HepG2 (cell line): ENCODE measurements around the gene CCDC170. TPM values are rescaled to one million over a fixed set of nuclear protein-coding genes. Genes with fewer than 3 reads are reported as not detected.

Source experiments
- CBFB ChIP-seq: sonication (generic); formaldehyde crosslinking; IDR thresholded peaks from 2 replicates; pipeline ENCODE4 v1.4.0; 2020; ENCODE audit warnings: missing genetic modification reagents
- IRF1 ChIP-seq: sonication (generic); formaldehyde crosslinking; IDR thresholded peaks from 2 replicates; pipeline ENCODE4 v1.4.0; 2020; ENCODE audit warnings: low read depth, mild to moderate bottlenecking, missing genetic modification reagents
- JDP2 ChIP-seq: sonication (generic); formaldehyde crosslinking; IDR thresholded peaks from 2 replicates; pipeline ENCODE4 v1.8.1; 2022; ENCODE audit warnings: missing genetic modification reagents, borderline replicate concordance
- KAT8 ChIP-seq: IDR thresholded peaks from 2 replicates; pipeline ENCODE4 v1.6.1; 2016; ENCODE audit warnings: missing genetic modification reagents, missing compliant biosample characterization
- PAWR ChIP-seq: sonication (generic); formaldehyde crosslinking; IDR thresholded peaks from 2 replicates; pipeline ENCODE4 v1.4.0; 2020; ENCODE audit warnings: missing genetic modification reagents, mild to moderate bottlenecking, borderline replicate concordance
- POLR2AphosphoS5 ChIP-seq: IDR thresholded peaks from 2 replicates; pipeline ENCODE4 v1.6.1; 2012; ENCODE audit warnings: low read depth, low read length
- RARG ChIP-seq: sonication (generic); formaldehyde crosslinking; IDR thresholded peaks from 2 replicates; pipeline ENCODE4 v1.4.0; 2020; ENCODE audit warnings: low read depth, mild to moderate bottlenecking, missing genetic modification reagents
- RCOR2 ChIP-seq: IDR thresholded peaks from 2 replicates; pipeline ENCODE4 v1.6.1; 2016; ENCODE audit warnings: missing biosample characterization, missing genetic modification reagents
- REL ChIP-seq: sonication (generic); formaldehyde crosslinking; conservative IDR thresholded peaks from 2 replicates; pipeline ENCODE4 v1.8.0; 2022; ENCODE audit warnings: mild to moderate bottlenecking, missing genetic modification reagents, moderate library complexity
- SNAPC4 ChIP-seq: sonication (generic); formaldehyde crosslinking; IDR thresholded peaks from 2 replicates; pipeline ENCODE4 v1.4.0; 2020; ENCODE audit warnings: mild to moderate bottlenecking, missing genetic modification reagents
- STAT6 ChIP-seq: sonication (generic); formaldehyde crosslinking; IDR thresholded peaks from 2 replicates; pipeline ENCODE4 v1.4.0; 2020; ENCODE audit warnings: missing genetic modification reagents, mild to moderate bottlenecking, borderline replicate concordance
- TBL1XR1 ChIP-seq: fragments of 150-350 bp; IDR thresholded peaks from 2 replicates; pipeline ENCODE4 v1.6.1; 2014; ENCODE audit warnings: borderline replicate concordance, low read length; ENCODE audit not compliant: partially characterized antibody
- ZBTB4 ChIP-seq: sonication (generic); formaldehyde crosslinking; IDR thresholded peaks from 2 replicates; pipeline ENCODE4 v1.4.0; 2020; ENCODE audit warnings: missing genetic modification reagents, mild to moderate bottlenecking, borderline replicate concordance
- ZNF12 ChIP-seq: sonication (generic); formaldehyde crosslinking; IDR thresholded peaks from 2 replicates; pipeline ENCODE4 v1.5.0; 2020; ENCODE audit warnings: missing genetic modification reagents
- ZNF256 ChIP-seq: sonication (generic); formaldehyde crosslinking; conservative IDR thresholded peaks from 2 replicates; pipeline ENCODE4 v1.4.0; 2020; ENCODE audit warnings: missing genetic modification reagents
- ZNF720 ChIP-seq: sonication (generic); formaldehyde crosslinking; IDR thresholded peaks from 2 replicates; pipeline ENCODE4 v1.4.0; 2020; ENCODE audit warnings: missing genetic modification reagents
- ZNF768 ChIP-seq: sonication (generic); formaldehyde crosslinking; IDR thresholded peaks from 2 replicates; pipeline ENCODE4 v1.4.0; 2020; ENCODE audit warnings: missing genetic modification reagents
- polyA plus RNA-seq, 8 experiments: library from polyadenylated mRNA; depleted of rRNA in 3 of 8; stranded (reverse) in 7 of 8; unstranded in 1 of 8; fragments of >200 nt; fragmentation: Illumina TruSeq in 4 of 8; extraction: Trizol in 4 of 8; gene quantifications; 2 replicates each; pipeline versions ENCODE4 v1.2.1 to v1.2.3, GENCODE V29; 2011 to 2016; ENCODE audit warnings: low read depth in 4 of 8, missing spikeins in 1 of 8, mixed read lengths in 1 of 8; ENCODE audit not compliant: insufficient read depth in 1 of 8
- total RNA-seq, 5 experiments: library from RNA; depleted of rRNA; stranded (reverse); fragments of >200 nt; fragmentation: Illumina TruSeq; extraction: Trizol; gene quantifications; 2 replicates each; pipeline ENCODE4 v1.2.3, GENCODE V29; 2016; ENCODE audit warnings: low read depth in 1 of 5

Gene CCDC170
- total and polyA plus RNA-seq, 2 of the 13 experiments (the other 11 are each of a cell fraction or from before 2014, with no cell fraction given), result 0.90 to 5.1 TPM

GRCh38 chr6:151493161-151493803 is 535 bp upstream of the CCDC170 start (continued):
- no peak for TF ChIP-seq STAT6 (CRISPR knock-in tag)
- no peak for TF ChIP-seq ZNF768 (CRISPR knock-in tag)
- no peak for TF ChIP-seq RCOR2 (CRISPR knock-in tag)
- TF ChIP-seq TBL1XR1, result no peak
- no peak for TF ChIP-seq PAWR (CRISPR knock-in tag)
- TF ChIP-seq ZNF256 (CRISPR knock-in tag), result no peak
- TF ChIP-seq JDP2 (CRISPR knock-in tag), result no peak; the same call in 1 of the 2 replicates
- TF ChIP-seq CBFB (CRISPR knock-in tag), result no peak
- no peak; the same call in 1 of the 2 replicates for TF ChIP-seq ZNF720 (CRISPR knock-in tag)
- no peak for TF ChIP-seq REL (CRISPR knock-in tag)
- TF ChIP-seq KAT8 (CRISPR knock-in tag), result no peak
- TF ChIP-seq SNAPC4, result no peak
- no peak for TF ChIP-seq IRF1 (CRISPR knock-in tag)
- TF ChIP-seq ZBTB4 (CRISPR knock-in tag), result no peak
- no peak for TF ChIP-seq ZNF12 (CRISPR knock-in tag)
- no peak for TF ChIP-seq POLR2AphosphoS5
- no peak for TF ChIP-seq RARG
